DOHH2 (cell line): ENCODE results near the gene PIP4K2A.

Experiments used
- H3F3A ChIP-seq: fragments of 200-600 bp; sonication (generic), shearing (Covaris generic); 2 replicates; pipeline ENCODE4 v1.6.0; 2016; ENCODE audit warnings: antibody characterized with exemption, mild to moderate bottlenecking; ENCODE audit not compliant: control insufficient read depth, insufficient read depth
- H3K27ac ChIP-seq: fragments of 200-600 bp; sonication (generic); 2 replicates; pipeline ENCODE4 v1.5.1; 2014; ENCODE audit warnings: low read depth, mild to moderate bottlenecking, low read length, moderate library complexity
- H3K27me3 ChIP-seq: fragments of 200-600 bp; sonication (generic); 2 replicates; pipeline ENCODE4 v1.6.1; 2014; ENCODE audit warnings: mild to moderate bottlenecking, low read length, mixed read lengths; ENCODE audit not compliant: control insufficient read depth
- H3K36me3 ChIP-seq: fragments of 200-600 bp; sonication (generic); 2 replicates; pipeline ENCODE4 v1.6.1; 2014; ENCODE audit warnings: mild to moderate bottlenecking, low read length, moderate library complexity, mixed read lengths; ENCODE audit not compliant: control insufficient read depth
- H3K4me1 ChIP-seq: fragments of 200-600 bp; sonication (generic); 2 replicates; pipeline ENCODE4 v1.6.1; 2014; ENCODE audit warnings: mild to moderate bottlenecking, low read length, mixed read lengths; ENCODE audit not compliant: control insufficient read depth
- H3K4me2 ChIP-seq: fragments of 200-600 bp; sonication (generic); 2 replicates; pipeline ENCODE4 v1.6.0; 2014; ENCODE audit warnings: mild to moderate bottlenecking, low read length, moderate library complexity
- H3K4me3 ChIP-seq: fragments of 200-600 bp; sonication (generic); 2 replicates; pipeline ENCODE4 v1.5.1; 2014; ENCODE audit warnings: mild to moderate bottlenecking, low read length, mixed read lengths
- H3K79me2 ChIP-seq: fragments of 200-600 bp; sonication (generic); 2 replicates; pipeline ENCODE4 v1.6.1; 2014; ENCODE audit warnings: mild to moderate bottlenecking, low read length, mixed read lengths; ENCODE audit not compliant: control insufficient read depth
- H3K9me2 ChIP-seq: fragments of 200-600 bp; sonication (generic); replicated peaks from 2 replicates; pipeline ENCODE4 v1.6.1; 2014; ENCODE audit warnings: mild to moderate bottlenecking, low read length, mixed read lengths; ENCODE audit not compliant: control insufficient read depth
- H3K9me3 ChIP-seq: fragments of 200-600 bp; sonication (generic); 2 replicates; pipeline ENCODE4 v1.6.1; 2014; ENCODE audit warnings: antibody characterized with exemption, low read length, mixed read lengths; ENCODE audit not compliant: control insufficient read depth, insufficient read depth
- H4K20me1 ChIP-seq: fragments of 200-600 bp; sonication (generic); 2 replicates; pipeline ENCODE4 v1.6.0; 2014; ENCODE audit warnings: low read depth, mild to moderate bottlenecking, antibody characterized with exemption, low read length, moderate library complexity; ENCODE audit not compliant: control insufficient read depth, insufficient read depth
- CTCF ChIP-seq: fragments of 200-600 bp; sonication (generic); IDR thresholded peaks from one replicate; pipeline ENCODE4 v1.5.1; 2014; ENCODE audit warnings: antibody characterized with exemption, mild to moderate bottlenecking, low read depth, low read length; ENCODE audit not compliant: poor library complexity, severe bottlenecking
- EZH2phosphoT487 ChIP-seq: fragments of 200-600 bp; sonication (generic); IDR thresholded peaks from 2 replicates; pipeline ENCODE4 v1.6.1; 2017; ENCODE audit warnings: borderline replicate concordance, mild to moderate bottlenecking, antibody characterized with exemption, low read length, moderate library complexity, mixed read lengths

PIP4K2A gene

GRCh38 chr10:22622242-22622806 is 92.1 kb downstream of the PIP4K2A start:
- H4K20me1 ChIP-seq = peaks cover 4% of the 10 kb centered on the region; the same call in 1 of the 2 replicates
- H3K36me3 ChIP-seq = no peaks in the 10 kb centered on the region
- H3K79me2 ChIP-seq = peaks cover 95% of the 10 kb centered on the region
- H3K9me3 ChIP-seq = no peaks in the 10 kb centered on the region
- TF ChIP-seq CTCF = peak; percentile 9
- no peak for TF ChIP-seq EZH2phosphoT487
- H3F3A ChIP-seq = peaks cover 6% of the 10 kb centered on the region
- no peak overlapping the region for H3K27ac ChIP-seq
- H3K4me1 ChIP-seq = peaks cover 29% of the 10 kb centered on the region
- H3K4me2 ChIP-seq = no peak overlapping the region
- no peak overlapping the region for H3K4me3 ChIP-seq
- no peaks in the 10 kb centered on the region for H3K27me3 ChIP-seq
- H3K9me2 ChIP-seq = no peaks in the 10 kb centered on the region

GRCh38 chr10:22621726-22622125 is 92.7 kb downstream of the PIP4K2A start:
- no peaks in the 10 kb centered on the region for H3K36me3 ChIP-seq
- peaks cover 6% of the 10 kb centered on the region for H3F3A ChIP-seq
- H3K9me2 ChIP-seq = no peaks in the 10 kb centered on the region
- TF ChIP-seq CTCF (no peak), EZH2phosphoT487 (no peak)
- H3K4me1 ChIP-seq = peaks cover 29% of the 10 kb centered on the region
- H3K27me3 ChIP-seq = no peaks in the 10 kb centered on the region
- H3K4me2 ChIP-seq = no peak overlapping the region
- H4K20me1 ChIP-seq = peaks cover 4% of the 10 kb centered on the region; the same call in 1 of the 2 replicates
- no peaks in the 10 kb centered on the region for H3K9me3 ChIP-seq
- H3K4me3 ChIP-seq = no peak overlapping the region
- peaks cover 95% of the 10 kb centered on the region for H3K79me2 ChIP-seq
- H3K27ac ChIP-seq = no peak overlapping the region

- no peaks in the 10 kb centered on the region for H3K27me3 ChIP-seq
- peaks cover 4% of the 10 kb centered on the region; the same call in 1 of the 2 replicates for H4K20me1 ChIP-seq
- TF ChIP-seq EZH2phosphoT487 (no peak), CTCF (no peak)
- no peaks in the 10 kb centered on the region for H3K36me3 ChIP-seq
- H3K9me3 ChIP-seq = no peaks in the 10 kb centered on the region
- H3K4me1 ChIP-seq = peaks cover 36% of the 10 kb centered on the region
- H3K4me3 ChIP-seq = no peak overlapping the region
- no peak overlapping the region for H3K4me2 ChIP-seq
- H3K9me2 ChIP-seq = no peaks in the 10 kb centered on the region
- H3K79me2 ChIP-seq = peaks cover 95% of the 10 kb centered on the region
- H3K27ac ChIP-seq = no peak overlapping the region
- H3F3A ChIP-seq = peaks cover 6% of the 10 kb centered on the region
These were observed 93.4 kb downstream of the PIP4K2A start for GRCh38 chr10:22620929-22621328.
